Vagina (tissue), 2 donors: ENCODE measurements around the gene RUNX2.

Experiments used
- POLR2A ChIP-seq, 2 donors: fragments of 450-650 bp; IDR thresholded peaks; one replicate each; pipeline ENCODE4 v1.6.1; 2017; ENCODE audit warnings: antibody characterized with exemption in 2 of 2, mild to moderate bottlenecking in 2 of 2, moderate library complexity in 2 of 2
- POLR2AphosphoS5 ChIP-seq, 2 donors: sonication (generic); formaldehyde crosslinking; IDR thresholded peaks; one replicate each; pipeline ENCODE4 v1.9.0; 2017; ENCODE audit warnings: antibody characterized with exemption in 2 of 2, mild to moderate bottlenecking in 2 of 2, low read depth in 1 of 2; ENCODE audit not compliant: insufficient read depth in 1 of 2
- TF ChIP-seq, protein P1 (sequence below), 3 experiments: fragments of 450-650 bp in 2 of 3; fragments of 200-600 bp in 1 of 3; sonication (generic) in 1 of 3; IDR thresholded peaks; one replicate each; pipeline ENCODE4 v1.5.1; 2017 to 2019; ENCODE audit warnings: antibody characterized with exemption in 3 of 3, mild to moderate bottlenecking in 2 of 3, moderate library complexity in 2 of 3

DNA sequence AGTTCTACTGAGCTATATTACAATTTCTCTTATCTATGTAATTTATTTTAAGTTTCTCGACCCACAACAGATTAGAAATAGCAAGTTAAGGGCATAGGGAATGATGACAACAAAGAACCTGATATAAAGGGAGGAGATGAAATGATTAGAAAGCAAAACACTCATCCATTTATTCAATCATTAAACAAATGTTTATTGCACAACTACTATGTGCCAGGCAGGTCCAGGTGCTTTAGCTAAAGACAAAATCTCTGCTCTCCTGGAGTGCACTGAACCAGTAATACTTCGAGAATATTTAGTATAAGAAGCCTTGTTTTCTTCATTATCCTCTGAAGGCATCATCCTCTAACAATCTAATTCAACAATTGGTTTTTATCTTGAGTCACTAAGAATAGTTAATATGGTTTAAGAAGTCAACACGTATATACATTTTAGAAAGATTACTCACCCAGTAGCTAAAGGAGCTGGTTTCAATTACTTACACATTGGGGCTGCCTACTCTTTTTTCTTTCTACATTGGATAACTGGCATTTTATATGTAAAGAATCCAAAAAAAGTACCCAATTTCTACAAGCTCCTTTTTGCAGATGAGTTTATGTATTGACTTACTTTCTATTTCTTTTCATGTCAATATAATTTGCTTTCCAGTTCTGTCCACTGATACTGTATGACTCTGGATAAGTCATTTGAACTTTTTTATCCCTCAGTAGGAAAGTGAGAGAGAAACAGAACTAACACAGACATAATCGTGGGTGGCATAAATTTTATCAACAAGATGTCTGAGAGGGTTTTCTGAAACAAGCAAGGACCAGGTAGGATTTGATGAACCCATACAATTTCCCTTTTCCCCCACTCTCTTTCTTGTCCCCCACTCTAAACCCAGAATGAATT lies 375.0 kb downstream of the RUNX2 start:
- TF ChIP-seq, protein P1, sequence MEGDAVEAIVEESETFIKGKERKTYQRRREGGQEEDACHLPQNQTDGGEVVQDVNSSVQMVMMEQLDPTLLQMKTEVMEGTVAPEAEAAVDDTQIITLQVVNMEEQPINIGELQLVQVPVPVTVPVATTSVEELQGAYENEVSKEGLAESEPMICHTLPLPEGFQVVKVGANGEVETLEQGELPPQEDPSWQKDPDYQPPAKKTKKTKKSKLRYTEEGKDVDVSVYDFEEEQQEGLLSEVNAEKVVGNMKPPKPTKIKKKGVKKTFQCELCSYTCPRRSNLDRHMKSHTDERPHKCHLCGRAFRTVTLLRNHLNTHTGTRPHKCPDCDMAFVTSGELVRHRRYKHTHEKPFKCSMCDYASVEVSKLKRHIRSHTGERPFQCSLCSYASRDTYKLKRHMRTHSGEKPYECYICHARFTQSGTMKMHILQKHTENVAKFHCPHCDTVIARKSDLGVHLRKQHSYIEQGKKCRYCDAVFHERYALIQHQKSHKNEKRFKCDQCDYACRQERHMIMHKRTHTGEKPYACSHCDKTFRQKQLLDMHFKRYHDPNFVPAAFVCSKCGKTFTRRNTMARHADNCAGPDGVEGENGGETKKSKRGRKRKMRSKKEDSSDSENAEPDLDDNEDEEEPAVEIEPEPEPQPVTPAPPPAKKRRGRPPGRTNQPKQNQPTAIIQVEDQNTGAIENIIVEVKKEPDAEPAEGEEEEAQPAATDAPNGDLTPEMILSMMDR (IDR thresholded peaks at IDR 0.05), result no peak
- TF ChIP-seq POLR2A (IDR thresholded peaks at IDR 0.05) (no peak), POLR2AphosphoS5 (IDR thresholded peaks at IDR 0.05; ENCODE audit: insufficient read depth in 1 of 2, low read depth in 1 of 2) (no peak)
